Effector CD4-positive, alpha-beta T cell (primary cell): ENCODE results near the gene MC2R. TPM values are rescaled to one million over a fixed set of nuclear protein-coding genes. Genes with fewer than 3 reads are reported as not detected.

ENCODE experiments used
- DNase-seq: peaks from one replicate; pipeline ENCODE4 v3.0.0-alpha.2; 2020
- total RNA-seq: gene quantifications from one replicate; lab custom pipeline; 2026; lab: John Stamatoyannopoulos, UW

Gene MC2R
- total RNA-seq: not detected

- no peak for DNase-seq
Measured at GRCh38 chr18:13915391-13915790, at the start of gene MC2R. Gene MC2R (minus strand): TSS chr18:13915536. CDS start chr18:13885518, 30,018 bp downstream.

GRCh38 chr18:13945811-13946210 lies 30.5 kb upstream of the MC2R start:
- no peak for DNase-seq

DNA sequence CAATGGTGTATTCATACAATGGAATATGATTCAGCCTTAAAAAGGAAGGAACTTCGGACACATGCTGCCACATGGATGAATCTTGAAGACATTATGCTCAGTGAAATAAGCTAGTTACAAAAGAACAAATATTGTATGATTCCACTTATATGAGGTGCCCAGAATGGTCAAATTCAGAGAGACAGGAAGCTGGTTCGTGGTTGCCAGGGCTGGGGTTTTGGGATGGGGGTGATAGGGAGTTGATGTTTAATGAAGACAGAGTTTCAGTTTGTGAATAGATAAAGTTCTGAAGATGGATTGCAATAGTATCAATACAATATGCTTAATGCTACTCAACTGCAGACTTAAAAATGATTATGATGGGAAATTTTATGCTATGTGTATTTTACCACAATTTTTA lies 28.0 kb upstream of the MC2R start:
- no peak for DNase-seq

DNA sequence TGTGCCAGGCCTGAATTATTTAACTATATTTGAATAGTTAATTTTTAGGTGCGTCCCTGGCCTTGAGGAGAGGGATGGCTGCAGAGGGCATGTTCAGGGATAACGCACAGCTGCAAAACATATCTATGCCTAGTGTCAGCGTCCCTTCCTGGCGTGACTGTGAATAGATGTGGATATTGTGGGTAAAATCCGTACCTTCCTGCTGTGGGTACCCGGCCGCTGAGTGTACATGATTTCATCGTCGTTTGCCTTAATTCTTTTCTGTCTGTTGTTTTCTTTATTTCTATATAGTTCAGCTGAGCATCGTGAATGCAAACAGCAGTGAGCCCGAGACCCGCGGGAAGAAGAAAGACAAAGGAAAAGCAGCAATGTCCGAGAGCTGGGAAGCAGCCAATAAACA lies 25.0 kb upstream of the MC2R start:
- DNase-seq: no peak

GRCh38 chr18:13934676-13935075 lies 19.3 kb upstream of the MC2R start:
- DNase-seq: no peak

- DNase-seq: no peak
Measured at GRCh38 chr18:13934058-13934457, 18.7 kb upstream of the MC2R start.

DNA sequence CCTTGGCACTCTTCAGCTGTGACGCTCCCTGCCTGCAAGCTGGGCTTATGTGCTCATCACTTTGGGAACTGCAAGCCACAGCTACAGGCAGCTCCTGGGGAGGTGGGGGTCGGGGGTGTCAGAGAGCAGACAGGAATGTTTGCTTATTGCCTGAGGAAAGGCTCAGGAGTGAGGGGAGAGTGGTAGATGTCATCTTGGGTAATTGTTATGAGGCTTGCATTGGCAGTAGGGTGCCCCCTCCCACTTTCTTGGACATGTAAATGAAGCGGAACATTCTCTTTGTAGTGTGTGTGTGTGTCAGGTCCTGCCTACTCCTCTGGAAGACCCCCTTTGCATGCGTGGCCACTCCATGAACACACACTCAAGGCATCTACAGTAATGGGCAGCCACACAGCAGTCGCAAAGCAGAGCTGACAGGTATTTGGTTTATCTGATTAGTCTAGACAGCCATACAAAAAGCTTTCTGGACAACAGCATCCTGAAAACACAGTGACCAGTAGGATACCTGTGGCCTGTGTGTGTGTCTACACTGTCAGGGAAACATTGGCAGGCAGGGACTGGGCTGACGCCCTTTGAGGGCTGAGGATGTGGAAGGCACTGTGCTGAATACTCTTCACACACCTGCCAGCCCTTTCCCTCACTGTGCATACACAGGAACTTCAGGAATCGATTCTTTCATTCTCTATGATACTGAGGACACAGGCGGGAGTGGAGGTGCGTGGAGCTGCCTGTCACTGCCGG lies 17.1 kb upstream of the MC2R start:
- no peak for DNase-seq

DNA sequence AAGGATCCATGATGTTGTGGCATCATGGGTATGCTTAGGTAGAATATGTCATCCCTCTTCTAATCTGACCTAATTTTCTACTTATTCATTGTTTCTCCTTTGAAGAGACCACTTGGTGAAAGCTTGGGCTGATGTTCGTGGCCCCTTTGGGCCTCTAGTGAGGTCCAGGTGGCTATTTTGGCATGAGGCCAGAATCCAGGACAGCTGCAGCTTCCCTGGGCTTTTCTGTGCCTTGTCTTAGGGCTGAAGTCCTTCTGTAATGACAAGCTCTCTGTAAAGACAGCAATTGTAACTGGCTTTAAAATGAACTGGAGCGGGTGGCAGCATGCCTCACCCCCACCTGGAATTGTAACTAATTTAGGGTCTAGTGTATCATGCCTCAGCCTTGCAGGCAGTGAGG lies 15.6 kb upstream of the MC2R start:
- no peak for DNase-seq

GRCh38 chr18:13923221-13923620 lies 7.9 kb upstream of the MC2R start:
- DNase-seq: no peak

GRCh38 chr18:13918898-13919297 lies 3.6 kb upstream of the MC2R start:
- DNase-seq: no peak

- DNase-seq: no peak
Measured at GRCh38 chr18:13917401-13917800, 2.1 kb upstream of the MC2R start.

DNA sequence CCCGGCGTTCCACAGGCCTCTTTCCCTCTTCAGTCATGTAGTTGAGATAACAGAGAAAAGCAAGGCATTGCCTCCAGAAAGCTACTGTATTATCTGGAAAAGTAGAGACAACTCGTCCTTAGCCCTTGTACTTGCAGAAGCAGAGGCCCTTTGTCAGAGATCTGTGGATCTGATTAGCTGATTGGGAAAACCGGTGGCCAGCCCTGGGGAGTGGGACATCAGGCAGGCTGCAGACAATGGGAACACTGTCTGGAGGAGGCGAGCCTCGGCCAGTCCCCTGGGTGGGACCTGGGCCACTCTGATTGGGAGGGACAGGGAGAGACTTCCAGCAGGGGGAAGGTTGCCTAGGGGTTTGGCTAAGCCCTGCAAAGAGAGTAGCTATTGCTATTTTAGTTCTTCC lies 1.2 kb upstream of the MC2R start:
- DNase-seq: no peak

DNA sequence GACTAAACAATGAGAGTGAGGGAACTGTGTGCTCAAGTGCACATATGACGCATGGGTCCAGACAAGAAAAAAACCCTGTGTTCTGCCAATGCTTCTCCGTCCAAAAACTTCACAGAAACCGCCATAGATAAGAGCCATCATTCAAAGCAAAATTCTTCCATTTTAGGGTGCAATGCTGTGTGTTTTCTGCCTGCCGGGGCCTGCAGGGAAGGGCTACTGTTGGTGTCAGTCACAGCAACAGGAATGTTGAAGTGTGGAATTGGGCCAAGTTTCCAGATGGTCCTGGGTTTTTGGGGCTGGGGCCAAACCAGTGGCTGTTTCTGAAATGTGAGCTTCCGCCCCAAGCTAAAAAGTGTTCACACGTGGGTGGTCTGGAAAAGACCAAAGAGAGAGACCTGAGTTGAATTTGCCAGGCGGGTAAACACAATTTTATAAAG lies 677 bp upstream of the MC2R start:
- no peak for DNase-seq

- DNase-seq: no peak
Measured at GRCh38 chr18:13914756-13915155, 580 bp downstream of the MC2R start.

DNA sequence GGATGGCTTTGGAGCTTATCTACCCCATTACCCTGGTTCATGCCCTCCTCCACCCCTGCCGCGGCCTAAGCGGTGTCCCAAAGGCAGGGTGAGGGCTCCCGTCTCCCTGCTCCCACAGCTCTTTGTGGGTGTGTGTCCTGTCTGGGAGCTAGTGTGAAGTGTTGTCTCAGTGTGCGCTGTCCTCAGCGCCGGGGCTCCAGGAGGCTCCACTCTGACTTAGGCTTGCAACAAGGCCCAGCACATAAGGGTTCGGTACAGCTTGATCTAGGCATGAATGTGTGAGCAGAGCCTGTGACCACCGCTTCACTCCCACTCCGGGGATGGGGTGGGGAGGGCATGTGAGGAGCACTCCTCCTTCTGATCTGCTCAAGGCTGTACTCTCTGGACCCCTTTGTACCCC lies 1.2 kb downstream of the MC2R start:
- no peak for DNase-seq

GRCh38 chr18:13913205-13913604 lies 2.1 kb downstream of the MC2R start:
- no peak for DNase-seq

- no peak for DNase-seq
Measured at GRCh38 chr18:13912601-13913000, 2.7 kb downstream of the MC2R start.

GRCh38 chr18:13910986-13911385 lies 4.3 kb downstream of the MC2R start:
- no peak for DNase-seq

GRCh38 chr18:13910501-13910900 lies 4.8 kb downstream of the MC2R start:
- no peak for DNase-seq

- no peak for DNase-seq
Measured at GRCh38 chr18:13909141-13909940, 6.0 kb downstream of the MC2R start.

DNA sequence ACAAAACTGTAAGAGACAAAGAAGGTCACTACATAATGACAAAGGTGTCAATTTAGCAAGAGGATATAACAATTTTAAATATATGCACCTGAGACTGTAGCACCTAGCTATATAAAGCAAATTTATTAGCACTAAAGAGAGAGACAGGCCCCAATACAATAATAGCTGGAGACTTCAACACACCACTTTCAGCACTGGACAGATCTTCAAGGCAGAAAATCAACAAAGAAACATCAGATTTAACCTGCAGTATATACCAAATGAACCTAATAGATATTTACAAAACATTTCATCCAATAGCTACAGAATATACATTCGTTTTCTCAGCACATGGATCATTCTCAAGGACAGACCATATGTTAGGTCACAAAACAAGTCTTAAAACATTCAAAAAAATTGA lies 14.7 kb downstream of the MC2R start:
- DNase-seq: no peak

DNA sequence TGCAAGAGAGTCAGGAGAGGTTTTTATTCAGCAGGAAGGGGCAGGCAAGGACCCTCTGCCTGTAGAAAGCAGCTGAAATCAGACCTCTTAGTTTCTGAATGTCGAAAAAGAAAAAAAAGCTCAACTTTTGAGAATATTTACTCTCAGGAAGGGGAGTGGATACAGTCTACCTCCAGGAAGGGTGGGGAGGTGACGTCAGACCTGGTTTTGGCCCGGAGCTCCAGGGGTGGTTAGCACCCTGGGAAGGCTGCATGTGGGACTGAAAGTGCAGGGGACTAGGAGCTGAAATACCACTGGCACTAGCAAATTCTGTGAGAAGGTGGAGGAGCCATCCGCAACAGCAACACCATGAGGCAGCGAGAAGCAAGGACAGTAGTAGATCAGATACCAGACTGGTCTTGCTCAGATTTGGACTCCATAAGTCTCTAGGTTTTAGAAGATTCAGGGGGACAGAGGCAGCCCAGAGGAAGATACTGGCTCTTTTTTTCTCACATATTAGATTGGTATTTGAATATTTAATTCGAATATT lies 19.8 kb downstream of the MC2R start:
- no peak for DNase-seq

DNA sequence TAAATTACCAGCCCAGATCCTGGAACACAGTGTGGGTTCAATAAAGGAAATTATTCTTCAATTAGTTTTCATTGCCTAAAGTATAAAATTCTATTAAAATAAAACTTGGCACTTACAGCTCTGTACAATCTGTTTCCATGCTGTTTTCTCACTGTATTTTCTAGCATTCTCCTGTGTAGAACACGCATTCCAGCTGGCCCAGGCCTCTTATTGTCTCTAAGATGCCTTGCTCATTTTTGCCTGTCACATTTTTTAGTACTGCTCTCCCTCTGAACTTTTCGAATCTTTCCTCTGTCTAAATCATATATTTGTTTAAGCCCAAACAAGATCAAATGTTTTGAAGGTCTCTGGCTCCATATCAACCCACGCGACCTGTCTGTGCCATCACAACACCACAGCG lies 20.8 kb downstream of the MC2R start:
- no peak for DNase-seq

- no peak for DNase-seq
Measured at GRCh38 chr18:13893418-13893760, 21.9 kb downstream of the MC2R start.
